SHP77 (cell line): Measurements from ENCODE around the gene KCNN2.

Experiments used
- DNase-seq, 2 experiments: peaks; one replicate each; lab custom pipeline; 2025; lab: John Stamatoyannopoulos, UW

Gene KCNN2

DNA sequence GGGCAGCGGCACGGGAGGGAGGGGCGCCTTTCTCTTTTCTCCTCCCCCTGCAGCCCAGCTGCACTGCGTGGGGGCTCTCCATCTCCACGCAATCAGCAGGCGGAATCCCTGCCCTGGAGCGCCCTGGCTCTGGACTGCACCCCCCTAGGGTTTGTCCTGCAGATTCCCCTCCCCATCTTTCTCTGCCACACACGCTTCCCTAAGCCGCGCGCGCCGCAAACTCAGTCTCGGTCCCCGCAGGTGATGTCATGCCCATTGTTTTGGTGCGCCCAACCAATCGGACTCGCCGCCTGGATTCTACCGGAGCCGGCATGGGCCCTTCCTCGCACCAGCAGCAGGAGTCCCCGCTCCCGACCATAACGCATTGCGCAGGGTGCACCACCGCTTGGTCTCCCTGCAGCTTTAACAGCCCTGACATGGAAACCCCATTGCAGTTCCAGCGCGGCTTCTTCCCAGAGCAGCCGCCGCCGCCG lies at the start of gene KCNN2:
KCNN2 (plus strand) TSS at position 347 of the 473 bp plus-strand sequence; CDS start at position 417, 70 bp downstream.
- DNase-seq = no peak

DNA sequence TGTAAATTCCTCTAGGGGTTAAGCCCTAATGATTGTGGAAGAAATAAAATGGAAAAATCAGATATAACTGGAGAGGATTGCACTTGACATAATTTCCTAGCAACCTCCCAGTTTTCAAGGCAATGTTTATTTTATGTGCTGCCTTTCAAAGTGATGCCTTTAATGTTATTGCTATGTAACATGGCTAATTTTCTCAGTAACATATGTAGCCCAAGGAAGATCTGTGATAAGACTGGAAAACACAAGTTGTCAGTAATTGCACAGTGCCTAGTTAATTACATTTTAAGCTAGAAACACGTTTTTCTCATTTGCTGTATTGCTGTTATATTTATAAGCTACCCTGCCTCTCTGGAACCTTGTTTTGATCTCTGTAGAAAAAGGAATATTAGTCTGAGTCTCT lies 49.2 kb upstream of the KCNN2 start:
- no peak for DNase-seq

DNA sequence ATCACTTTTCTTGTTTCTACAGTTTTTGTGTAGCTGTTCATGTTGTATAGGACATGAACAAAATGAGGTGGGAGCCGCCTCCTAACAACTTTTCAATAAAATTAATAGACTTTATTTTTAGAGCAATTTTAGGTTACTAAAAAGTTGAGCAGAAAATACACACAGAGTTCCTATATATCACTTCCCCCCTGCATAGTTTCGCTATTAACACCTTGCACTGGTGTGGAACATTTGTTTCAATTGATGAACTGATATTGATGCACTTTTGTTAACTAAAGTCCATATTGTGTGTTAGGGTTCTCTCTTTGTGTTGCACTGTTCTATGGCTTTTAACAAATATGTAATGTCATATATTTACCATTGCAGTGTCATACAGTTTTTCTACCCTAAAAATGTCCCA lies 47.8 kb upstream of the KCNN2 start:
- DNase-seq = no peak

DNA sequence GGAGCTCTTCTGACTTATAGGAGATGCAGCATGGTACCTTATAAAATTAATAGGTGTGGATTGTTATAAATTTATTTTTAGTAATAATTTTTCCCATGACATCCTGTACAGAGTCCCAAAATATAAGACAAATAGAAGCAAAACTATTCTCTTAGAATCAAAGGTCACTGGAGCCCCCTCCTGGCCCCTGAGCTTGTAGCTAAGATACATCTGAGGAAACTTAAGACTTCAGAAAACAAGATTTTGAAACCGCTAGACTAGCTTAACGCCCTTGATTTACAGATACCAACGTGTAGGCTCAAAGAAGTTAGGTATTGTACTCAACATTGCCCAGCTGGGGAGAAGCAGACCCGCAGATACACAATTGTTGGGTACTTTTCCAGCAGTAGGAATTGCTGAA lies 45.7 kb upstream of the KCNN2 start:
- no peak for DNase-seq

DNA sequence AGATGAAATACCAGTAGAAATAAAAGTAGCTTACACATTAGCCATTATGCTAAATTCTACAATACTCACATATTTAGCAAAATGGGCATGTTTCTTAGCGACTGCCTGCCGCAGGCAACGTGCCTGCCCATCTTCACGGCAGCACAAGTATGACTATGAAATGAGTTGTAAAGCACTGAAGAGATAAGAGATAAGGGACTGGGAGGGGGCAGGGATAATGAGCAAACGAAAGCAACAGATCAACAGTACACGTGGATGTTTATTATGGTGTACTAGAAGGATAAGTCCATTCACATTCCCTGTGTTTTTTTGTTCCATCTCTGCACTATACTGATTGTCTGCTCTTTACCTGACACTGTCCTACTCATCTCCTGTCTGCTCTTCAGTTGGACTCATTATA lies 44.1 kb upstream of the KCNN2 start:
- DNase-seq = no peak

DNA sequence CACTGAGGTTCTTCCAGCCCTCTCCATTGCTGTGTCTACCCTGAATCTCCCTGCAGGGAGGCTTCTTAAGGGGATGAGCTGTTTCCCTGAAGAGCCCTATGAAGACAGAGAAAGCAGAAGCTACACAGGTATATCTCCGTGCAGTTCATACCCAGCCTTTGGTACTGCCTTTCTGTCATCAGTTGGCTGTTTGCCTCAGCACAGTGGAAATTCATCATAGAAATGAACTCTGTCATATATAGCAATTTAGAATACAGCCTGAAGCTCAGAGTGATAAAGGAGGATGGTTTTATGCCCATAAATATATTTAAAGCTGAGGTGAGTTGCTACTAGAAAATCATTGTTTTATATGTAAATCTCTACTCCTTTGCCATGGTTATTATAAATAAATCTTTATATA lies 42.6 kb upstream of the KCNN2 start:
- no peak for DNase-seq

DNA sequence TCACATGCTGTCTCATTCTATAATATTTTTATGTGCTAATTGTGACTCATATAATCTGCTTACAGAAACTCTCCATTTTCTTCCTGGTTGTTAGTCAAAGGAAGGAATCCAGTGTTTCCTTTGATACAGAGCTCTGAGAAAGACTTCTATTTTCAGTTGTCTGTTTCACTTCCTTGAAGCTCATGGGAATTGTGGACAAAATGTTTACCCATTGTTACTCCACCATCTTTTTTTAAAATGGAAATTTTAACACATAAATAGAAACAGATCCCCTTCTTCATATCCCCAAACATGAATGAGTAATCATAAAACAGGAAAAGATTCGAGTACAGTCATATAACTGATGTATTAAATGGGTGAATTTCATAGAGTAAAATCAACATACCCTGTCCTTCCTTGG lies 42.0 kb upstream of the KCNN2 start:
- DNase-seq = no peak

DNA sequence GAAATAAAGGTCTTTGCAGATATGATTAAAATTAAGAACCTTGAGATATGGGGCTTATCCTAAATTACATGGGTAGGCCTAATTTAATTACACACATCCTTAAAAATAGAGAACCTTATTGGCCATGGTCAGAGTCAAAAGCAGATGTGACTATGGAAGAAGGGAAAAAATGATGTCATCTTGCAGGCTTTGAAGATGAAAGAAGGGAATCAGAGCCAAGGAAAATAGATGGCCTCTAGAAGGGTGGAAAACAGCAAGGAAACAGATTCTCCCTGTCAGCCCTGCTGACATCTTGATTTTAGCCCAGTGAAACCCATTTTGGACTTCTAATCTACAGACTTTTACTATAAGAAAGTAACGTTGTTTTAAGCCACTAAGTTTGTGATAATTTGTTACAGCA lies 37.6 kb upstream of the KCNN2 start:
- DNase-seq = no peak

DNA sequence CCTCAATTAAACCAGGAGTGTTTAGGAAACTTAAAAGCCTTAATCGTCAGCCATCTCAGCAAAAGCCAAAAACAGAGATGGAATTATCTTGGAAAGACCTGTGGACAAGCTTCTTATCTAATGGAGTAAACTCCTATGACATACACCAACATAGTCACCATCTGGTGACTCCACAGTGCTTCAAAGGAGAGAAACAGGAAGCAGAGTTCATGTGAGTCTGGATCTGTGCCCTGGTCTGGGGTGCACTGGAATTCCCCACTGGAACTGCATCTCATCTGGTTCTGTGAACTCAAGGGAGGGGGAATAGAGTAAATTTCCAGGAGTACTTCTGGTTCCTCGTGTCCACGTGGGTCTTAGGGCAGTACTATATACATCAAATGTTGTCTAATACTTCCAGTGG lies 36.3 kb upstream of the KCNN2 start:
- no peak for DNase-seq

DNA sequence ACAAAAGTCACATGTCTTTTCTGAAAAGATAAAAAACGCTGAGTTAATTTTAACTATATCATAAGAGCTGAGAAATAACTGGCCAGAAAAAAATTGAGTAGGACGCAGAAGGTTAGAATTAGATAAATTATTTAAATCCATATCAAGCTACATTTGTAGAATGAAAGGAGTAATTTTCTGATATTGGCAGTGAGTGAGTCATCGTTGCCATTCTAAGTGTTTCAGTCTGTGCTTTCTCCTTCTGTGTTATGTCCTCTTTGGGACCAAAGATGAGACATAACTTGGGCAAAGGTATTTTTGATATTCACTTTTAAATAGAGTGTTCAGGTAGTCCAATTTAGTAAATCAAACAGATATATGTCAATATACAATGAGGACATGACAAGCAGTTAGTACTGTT lies 34.4 kb upstream of the KCNN2 start:
- DNase-seq = no peak

DNA sequence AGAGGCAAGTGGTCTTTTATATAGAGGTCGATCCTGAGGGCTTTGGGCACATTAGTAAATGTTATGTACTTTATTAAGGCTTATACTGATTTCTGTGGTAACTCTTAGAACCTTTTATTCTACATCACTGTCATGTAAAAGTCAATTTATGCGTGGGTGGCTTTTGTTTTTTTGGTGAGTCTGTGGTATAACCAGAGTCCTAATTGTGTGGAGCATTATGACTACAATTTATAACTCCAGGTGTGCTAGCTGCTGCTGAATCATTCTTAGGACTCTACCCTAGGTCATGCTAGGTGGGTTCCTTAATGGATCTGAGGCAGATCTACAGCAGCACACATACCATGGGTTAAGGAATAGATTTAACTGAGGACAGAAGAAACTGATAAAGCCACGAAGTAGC lies 33.9 kb upstream of the KCNN2 start:
- DNase-seq = no peak

DNA sequence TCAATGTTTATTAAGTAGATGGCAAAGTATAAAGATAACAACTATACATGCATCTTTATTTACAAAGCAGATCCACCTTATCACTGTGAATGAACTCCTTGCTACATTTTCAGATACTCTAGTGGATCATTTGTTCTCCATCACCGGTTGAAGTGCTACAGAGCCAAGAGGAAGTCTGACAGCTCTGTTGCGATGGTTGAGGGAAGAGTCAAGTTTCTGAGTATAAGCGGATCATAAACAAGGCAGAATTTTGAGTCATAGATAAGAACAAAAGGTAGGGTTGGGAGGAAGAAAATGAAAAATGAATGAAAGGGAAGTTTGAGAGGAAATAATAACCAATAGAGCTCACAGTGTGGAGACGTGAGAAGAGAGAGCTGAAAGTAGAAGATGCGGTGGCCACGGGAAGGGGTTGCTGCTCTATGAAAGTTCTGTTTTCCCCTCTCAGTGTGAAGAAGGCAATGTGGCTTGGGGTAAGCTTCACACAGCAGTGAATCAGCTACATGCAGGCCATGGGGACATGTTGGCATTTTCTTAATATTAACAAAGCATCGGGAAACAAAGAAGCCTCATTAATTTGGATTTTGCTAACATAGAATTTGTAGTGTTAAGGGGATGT lies 30.8 kb upstream of the KCNN2 start:
- no peak for DNase-seq

DNA sequence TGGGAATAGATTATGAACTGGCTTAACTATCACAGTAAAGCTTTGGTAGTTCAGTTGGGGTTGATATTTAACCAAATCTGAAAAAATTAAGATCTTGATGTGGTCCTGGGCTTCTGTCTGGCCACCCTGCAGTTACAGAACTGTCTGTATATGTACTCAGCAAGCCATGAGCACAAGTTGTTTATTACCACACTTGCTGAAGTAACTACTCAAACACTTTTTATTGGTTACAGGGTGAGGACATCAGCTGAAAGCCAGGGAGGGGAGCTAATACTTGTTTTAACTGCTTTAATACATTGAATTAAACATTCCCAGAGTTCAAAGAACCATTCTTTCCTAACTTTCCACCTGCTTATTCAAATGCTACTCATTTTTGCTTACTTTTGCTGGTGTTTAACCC lies 29.4 kb upstream of the KCNN2 start:
- no peak for DNase-seq

DNA sequence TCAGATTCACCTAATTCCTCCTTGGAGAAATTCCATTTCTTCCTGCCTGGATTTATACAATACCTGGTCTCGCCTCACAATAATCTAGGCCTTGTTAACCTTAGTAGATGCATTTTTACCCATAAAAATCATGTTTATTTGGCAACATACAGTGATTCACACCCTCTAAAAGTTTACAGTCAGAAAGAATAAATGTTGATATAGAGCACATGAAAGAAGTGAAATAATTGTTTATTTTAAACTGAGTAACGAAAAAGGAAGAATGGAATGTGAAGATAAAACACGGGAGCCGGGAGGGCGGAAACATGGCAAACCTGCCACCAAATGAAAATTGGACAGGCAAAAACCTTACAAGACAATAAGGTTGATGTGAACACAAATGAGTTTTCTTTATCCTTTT lies 28.9 kb upstream of the KCNN2 start:
- no peak for DNase-seq

DNA sequence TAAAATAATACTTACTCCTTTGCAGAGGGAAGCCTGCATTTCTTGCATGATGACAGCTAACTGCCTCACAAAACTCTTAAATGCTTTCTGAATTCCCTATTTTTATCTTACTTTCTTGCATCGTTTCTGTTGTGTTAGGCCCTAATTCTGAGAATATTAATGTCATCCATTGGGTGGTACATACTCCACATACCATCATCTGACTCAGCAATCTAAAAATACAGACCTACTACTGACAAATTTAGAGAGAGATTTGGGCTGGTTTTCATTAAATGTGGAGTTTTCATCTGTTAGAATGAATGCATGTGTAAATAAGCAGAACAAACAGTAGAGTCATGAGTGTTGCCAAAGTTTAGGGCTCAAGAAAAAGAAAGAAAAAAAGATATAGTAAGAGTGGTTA lies 26.5 kb upstream of the KCNN2 start:
- no peak for DNase-seq

DNA sequence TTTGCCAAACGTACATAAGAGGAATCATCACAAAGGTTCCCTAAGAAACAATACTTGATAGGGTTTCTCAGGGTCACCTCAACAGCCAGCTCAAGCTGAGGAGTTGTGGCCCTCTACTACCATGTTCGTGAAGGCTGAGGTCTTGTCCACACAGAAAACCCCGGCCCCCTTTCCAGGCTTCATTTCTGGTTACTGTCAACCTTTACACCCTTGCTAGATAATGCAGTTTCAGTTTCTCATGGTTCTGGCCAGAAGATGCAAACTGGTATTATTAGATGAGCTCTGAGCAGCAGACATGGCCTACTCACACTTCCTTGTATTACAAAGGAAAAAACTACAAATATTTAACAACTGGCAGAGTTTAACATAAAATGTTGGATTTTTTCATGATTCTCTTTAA lies 22.8 kb upstream of the KCNN2 start:
- no peak for DNase-seq

DNA sequence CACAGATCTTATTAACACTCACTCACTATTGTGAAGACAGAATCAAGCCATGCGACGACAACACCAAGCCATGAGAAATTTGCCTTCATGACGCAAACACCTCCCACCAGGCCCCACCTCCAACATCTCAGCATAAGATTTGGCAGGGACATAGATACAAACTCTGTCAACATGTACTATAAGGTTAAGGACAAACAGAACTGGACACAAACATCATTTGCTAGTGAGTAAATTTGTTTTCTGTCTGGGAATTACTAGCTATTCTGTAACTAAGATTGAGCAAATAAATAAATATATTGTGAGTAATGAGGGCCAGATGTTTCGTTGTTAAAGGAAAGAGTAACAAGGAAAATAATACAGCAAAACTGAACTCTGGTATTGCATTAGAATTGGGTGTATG lies 15.7 kb upstream of the KCNN2 start:
- no peak for DNase-seq

DNA sequence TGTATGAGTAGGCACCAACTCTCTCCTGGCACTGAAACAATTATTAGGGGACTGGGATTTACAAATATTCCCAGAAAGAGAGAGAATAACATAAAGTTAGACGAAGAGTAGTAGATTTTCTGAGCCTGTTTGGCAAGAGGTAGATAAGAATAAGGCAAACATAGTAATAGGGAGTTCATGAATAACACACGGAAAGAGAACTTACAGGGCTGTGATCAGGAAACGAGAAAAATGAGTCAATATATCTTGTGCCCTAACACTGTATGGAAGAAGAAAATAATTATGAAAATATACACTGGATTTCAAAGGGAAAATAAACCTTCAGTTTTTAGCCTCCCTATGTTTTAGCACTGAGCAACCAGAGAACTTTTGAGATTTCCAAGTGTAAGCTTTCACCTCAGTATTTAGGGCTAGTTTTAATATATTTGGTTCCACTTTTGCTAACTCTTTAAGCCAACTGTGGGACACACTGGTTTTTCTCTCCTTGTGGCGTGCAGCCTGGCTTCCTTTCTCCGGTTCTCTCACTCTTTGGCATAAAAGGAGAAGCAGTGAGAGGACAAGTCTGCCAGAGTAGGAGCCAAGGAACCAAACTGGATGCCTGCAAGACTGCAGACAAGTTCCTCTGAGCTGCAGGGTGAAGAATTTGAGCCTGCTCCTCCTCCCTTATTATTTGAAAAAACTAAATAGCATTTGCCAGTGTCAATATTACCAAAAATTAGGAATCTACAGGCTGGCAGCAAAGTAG lies 6.6 kb upstream of the KCNN2 start:
- DNase-seq = no peak

DNA sequence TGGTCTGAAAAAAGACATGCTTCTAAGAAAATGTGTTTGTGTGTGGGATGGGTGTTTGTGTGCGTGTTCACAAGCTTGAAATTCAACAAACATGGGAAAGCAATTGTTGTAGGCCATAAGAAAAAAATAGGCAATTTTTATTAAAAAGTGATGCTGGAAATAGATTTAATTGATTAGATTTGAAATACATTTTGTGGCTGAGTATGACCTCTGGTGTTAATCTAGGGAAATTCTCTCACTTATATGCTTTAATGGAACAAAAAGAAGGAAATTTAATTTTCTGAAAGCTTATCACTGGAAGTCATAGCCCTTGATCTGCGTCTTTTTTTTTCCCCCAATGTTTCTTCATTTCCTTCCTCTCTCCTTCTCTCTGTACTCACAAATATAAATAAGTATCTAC lies 3.5 kb upstream of the KCNN2 start:
- DNase-seq = no peak

DNA sequence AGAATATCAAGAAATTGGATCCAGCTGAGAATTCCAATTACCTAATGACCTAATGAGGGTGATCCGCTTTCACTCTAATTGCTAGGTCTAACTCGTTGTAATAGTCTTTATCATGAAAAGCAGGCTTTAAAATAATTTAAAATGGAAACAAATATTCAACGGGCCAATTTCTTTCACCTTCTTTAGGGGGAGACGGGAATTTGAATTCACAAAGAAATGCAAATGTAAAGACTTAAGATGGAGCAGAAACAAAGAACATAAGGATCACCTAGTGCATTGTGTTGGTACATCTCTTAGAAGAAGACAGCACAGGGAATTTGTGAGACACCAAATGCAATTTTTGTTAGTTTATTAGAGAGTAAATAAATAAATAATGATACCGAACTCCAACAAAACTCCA lies 1.5 kb upstream of the KCNN2 start:
- no peak for DNase-seq

DNA sequence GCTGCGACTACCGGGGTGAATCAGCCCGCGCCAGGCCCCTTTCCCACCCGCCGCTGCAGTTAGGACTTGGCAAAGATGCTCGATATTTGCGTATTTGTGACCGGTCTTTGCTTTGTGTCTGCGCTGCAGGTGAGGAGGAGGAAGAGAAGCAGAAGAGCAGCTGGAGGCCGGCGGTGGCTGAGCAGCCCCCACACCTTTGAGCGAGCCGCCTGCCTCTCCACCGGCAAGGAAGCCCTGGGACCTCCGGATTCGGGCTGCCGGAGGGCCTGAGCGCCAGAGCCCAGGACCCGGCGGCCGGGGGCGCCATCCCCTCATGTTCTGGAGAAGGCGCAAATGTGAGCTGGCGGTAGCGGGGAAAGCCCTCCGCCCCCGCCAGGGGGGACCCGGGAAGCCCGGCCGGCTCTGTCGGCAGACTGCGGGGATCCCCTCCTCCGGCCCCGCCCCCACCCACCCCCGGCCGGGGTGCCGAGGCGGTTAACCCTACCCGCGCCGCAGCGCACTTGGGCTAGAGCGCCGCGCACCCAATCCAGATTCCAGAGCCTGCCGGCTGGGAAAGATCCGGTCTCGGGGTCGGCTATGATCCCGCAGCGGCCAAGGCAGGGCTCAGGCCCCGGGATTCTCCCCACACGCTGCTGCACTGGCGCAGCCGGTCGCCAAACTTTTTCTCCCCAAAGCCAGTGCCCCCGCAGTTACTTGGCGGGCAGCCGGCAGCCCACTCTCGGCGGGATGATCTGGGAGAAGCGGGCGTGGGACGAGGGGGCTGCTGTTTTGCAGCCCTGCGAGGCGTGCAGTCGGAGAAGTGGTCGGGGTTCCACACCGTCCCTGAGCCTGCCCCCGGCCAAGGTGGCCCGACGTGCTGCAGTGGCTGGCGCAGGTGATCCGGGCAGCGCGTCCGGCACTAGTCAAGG lies 800 bp upstream of the KCNN2 start:
- DNase-seq = no peak

DNA sequence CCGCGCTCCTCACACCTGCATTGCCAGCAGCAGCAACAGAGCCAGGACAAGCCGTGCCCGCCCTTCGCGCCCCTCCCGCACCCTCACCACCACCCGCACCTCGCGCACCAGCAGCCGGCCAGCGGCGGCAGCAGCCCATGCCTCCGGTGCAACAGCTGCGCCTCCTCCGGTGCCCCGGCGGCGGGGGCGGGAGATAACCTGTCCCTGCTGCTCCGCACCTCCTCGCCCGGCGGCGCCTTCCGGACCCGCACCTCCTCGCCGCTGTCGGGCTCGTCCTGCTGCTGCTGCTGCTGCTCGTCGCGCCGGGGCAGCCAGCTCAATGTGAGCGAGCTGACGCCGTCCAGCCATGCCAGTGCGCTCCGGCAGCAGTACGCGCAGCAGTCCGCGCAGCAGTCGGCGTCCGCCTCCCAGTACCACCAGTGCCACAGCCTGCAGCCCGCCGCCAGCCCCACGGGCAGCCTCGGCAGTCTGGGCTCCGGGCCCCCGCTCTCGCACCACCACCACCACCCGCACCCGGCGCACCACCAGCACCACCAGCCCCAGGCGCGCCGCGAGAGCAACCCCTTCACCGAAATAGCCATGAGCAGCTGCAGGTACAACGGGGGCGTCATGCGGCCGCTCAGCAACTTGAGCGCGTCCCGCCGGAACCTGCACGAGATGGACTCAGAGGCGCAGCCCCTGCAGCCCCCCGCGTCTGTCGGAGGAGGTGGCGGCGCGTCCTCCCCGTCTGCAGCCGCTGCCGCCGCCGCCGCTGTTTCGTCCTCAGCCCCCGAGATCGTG lies 517 bp downstream of the KCNN2 start:
- no peak for DNase-seq
